Hepatocyte (in vitro differentiated cells): ENCODE results near the gene GLCE. TPM values are rescaled to one million over a fixed set of nuclear protein-coding genes. Genes with fewer than 3 reads are reported as not detected.

ENCODE experiments used
- DNase-seq: peaks from one replicate; pipeline ENCODE4 v3.0.0-alpha.2; 2016; ENCODE audit warnings: low spot score
- H2AFZ ChIP-seq: fragments of 200-600 bp; sonication (generic); 2 replicates; pipeline ENCODE4 v1.6.0; 2016; ENCODE audit warnings: antibody characterized with exemption, mild to moderate bottlenecking
- H3K27ac ChIP-seq: fragments of 200-600 bp; sonication (generic); 2 replicates; pipeline ENCODE4 v1.5.1; 2016; ENCODE audit warnings: mild to moderate bottlenecking
- H3K27me3 ChIP-seq: fragments of 200-600 bp; sonication (generic); 2 replicates; pipeline ENCODE4 v1.6.1; 2016
- H3K36me3 ChIP-seq: fragments of 200-600 bp; sonication (generic); replicated peaks from 2 replicates; pipeline ENCODE4 v1.5.1; 2016; ENCODE audit warnings: low read depth; ENCODE audit not compliant: insufficient read depth
- H3K4me1 ChIP-seq: fragments of 200-600 bp; sonication (generic); 2 replicates; pipeline ENCODE4 v1.5.1; 2016; ENCODE audit warnings: mild to moderate bottlenecking, moderate library complexity; ENCODE audit not compliant: insufficient read depth
- H3K4me2 ChIP-seq: fragments of 200-600 bp; sonication (generic); 2 replicates; pipeline ENCODE4 v1.6.0; 2016
- H3K4me3 ChIP-seq: fragments of 200-600 bp; sonication (generic); 2 replicates; pipeline ENCODE4 v1.5.1; 2016; ENCODE audit warnings: mild to moderate bottlenecking
- H3K79me2 ChIP-seq: fragments of 200-600 bp; sonication (generic); 2 replicates; pipeline ENCODE4 v1.6.0; 2017; ENCODE audit warnings: mild to moderate bottlenecking
- H3K9me2 ChIP-seq: fragments of 200-600 bp; sonication (generic); replicated peaks from 2 replicates; pipeline ENCODE4 v1.6.0; 2017; ENCODE audit warnings: mild to moderate bottlenecking; ENCODE audit not compliant: insufficient read depth
- H3K9me3 ChIP-seq: fragments of 200-600 bp; sonication (generic); 2 replicates; pipeline ENCODE4 v1.5.1; 2016; ENCODE audit warnings: low read depth, mild to moderate bottlenecking
- H4K20me1 ChIP-seq: fragments of 200-600 bp; sonication (generic); 2 replicates; pipeline ENCODE4 v1.6.0; 2016; ENCODE audit warnings: mild to moderate bottlenecking; ENCODE audit not compliant: insufficient read depth, poor library complexity, severe bottlenecking
- EZH2 ChIP-seq: fragments of 200-600 bp; sonication (generic); IDR thresholded peaks from 2 replicates; pipeline ENCODE4 v1.6.1; 2016; ENCODE audit warnings: antibody characterized with exemption, mild to moderate bottlenecking, borderline replicate concordance
- EZH2phosphoT487 ChIP-seq: fragments of 200-600 bp; sonication (generic); IDR thresholded peaks from one replicate; pipeline ENCODE4 v1.6.1; 2018; ENCODE audit warnings: antibody characterized with exemption, mild to moderate bottlenecking, low read depth, moderate library complexity; ENCODE audit not compliant: unreplicated experiment, severe bottlenecking
- WGBS: methylation state at CpG from one replicate; pipeline ENCODE4 v1.1.6; 2016; ENCODE audit warnings: low lambda C conversion rate; ENCODE audit errors: missing lambda C conversion rate; 5-methylcytosine and 5-hydroxymethylcytosine counted together
- polyA plus RNA-seq: library from polyadenylated mRNA; unstranded; fragments of >200 nt; fragmentation: Nextera tagmentation; extraction: Ambion mirVana; gene quantifications from 2 replicates; pipeline ENCODE4 v1.2.1, GENCODE V29; 2016
- total RNA-seq: library from RNA; depleted of rRNA; stranded (reverse); fragments of >200 nt; gene quantifications from 2 replicates; pipeline ENCODE4 v1.2.3, GENCODE V29; 2014
- TF ChIP-seq, protein P1 (sequence below): fragments of 200-600 bp; sonication (generic); IDR thresholded peaks from 2 replicates; pipeline ENCODE4 v1.5.1; 2016; ENCODE audit warnings: antibody characterized with exemption, mild to moderate bottlenecking; ENCODE audit not compliant: poor library complexity

The GLCE gene
- total and polyA plus RNA-seq, 2 experiments from 2014 or later = 14.4 to 37.9 TPM

DNA sequence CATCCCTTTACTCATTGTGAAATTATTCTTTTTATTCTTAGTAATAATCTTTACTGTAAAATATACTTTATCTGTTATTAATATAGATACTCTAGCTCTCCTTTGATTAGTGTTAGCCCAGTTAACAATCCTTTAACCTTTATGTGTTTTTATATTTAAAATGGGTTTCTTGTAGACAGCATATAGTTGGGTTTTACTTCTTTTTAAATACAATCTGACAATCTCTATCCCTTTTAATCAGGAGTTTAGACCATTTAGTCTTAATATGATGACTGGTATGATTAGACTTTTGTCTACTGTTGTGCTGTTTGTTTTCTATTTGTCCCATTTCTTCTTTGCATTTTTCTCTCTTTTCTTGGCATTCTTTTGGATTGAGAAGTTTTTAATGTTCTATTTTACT, 30.1 kb downstream of the GLCE start:
- no peaks in the 10 kb centered on the region for H3K36me3 ChIP-seq
- H3K79me2 ChIP-seq = peaks cover 57% of the 10 kb centered on the region

DNA sequence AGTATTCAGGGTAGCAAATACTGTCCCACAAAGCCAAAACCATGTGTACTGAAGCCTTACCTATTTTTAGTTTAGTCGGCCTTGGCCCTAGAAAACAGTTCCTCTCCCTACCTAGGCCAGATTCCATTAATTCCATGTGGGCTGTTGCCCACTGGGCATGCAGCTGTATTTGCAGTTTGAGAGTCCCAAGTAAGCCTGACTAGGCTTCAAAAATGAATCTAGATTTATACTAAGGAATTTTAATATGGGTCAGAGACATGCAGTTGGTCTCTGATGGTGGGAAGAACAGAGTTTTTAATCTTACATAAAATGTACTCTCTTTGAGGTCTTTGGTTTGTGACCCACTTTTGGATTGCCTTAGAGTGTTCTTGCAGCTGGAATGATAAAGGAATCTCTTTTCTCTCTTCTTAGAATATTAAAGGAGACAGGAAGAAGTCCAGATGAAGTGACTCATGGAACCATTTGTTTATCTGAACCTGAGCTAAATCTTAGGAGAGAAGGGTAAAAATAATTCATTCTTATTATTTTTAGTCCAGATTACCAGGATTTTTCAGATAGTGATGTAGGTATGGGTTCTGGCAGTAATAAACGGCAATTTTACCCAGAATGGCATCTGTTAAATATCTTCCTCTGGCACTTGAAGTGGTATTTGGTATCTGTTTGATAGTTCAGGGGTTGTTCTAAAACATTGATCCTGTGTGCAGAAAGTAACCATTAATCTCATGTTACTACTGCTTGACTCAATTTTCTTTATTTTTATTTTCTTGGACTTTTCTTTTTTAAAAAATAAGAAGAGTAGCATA, 33.8 kb downstream of the GLCE start:
- H3K4me2 ChIP-seq = no peak overlapping the region
- peaks cover 8% of the 10 kb centered on the region for H3K4me1 ChIP-seq
- TF ChIP-seq EZH2 (no peak), EZH2phosphoT487 (no peak)
- TF ChIP-seq, protein P1, sequence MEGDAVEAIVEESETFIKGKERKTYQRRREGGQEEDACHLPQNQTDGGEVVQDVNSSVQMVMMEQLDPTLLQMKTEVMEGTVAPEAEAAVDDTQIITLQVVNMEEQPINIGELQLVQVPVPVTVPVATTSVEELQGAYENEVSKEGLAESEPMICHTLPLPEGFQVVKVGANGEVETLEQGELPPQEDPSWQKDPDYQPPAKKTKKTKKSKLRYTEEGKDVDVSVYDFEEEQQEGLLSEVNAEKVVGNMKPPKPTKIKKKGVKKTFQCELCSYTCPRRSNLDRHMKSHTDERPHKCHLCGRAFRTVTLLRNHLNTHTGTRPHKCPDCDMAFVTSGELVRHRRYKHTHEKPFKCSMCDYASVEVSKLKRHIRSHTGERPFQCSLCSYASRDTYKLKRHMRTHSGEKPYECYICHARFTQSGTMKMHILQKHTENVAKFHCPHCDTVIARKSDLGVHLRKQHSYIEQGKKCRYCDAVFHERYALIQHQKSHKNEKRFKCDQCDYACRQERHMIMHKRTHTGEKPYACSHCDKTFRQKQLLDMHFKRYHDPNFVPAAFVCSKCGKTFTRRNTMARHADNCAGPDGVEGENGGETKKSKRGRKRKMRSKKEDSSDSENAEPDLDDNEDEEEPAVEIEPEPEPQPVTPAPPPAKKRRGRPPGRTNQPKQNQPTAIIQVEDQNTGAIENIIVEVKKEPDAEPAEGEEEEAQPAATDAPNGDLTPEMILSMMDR = no peak
- H3K4me3 ChIP-seq = no peak overlapping the region
- H3K27me3 ChIP-seq = no peaks in the 10 kb centered on the region
- H2AFZ ChIP-seq = no peak overlapping the region
- peaks cover 64% of the 10 kb centered on the region for H3K79me2 ChIP-seq
- no peaks in the 10 kb centered on the region for H3K9me2 ChIP-seq
- H3K36me3 ChIP-seq = no peaks in the 10 kb centered on the region
- 49% methylated on average over 2 of the region's 2 CpGs for WGBS
- H3K27ac ChIP-seq = peak overlapping the region; percentile 41
- no peak for DNase-seq
- no peaks in the 10 kb centered on the region for H3K9me3 ChIP-seq
- H4K20me1 ChIP-seq = no peaks in the 10 kb centered on the region

More for the DNA sequence above, 30.1 kb downstream of the GLCE start:
- Histone ChIP-seq H3K27me3 (no peaks in the 10 kb centered on the region), H4K20me1 (no peaks in the 10 kb centered on the region), H3K9me2 (no peaks in the 10 kb centered on the region), H3K27ac (no peak overlapping the region), H3K4me3 (no peak overlapping the region), H2AFZ (no peak overlapping the region), H3K9me3 (no peaks in the 10 kb centered on the region), H3K4me2 (no peak overlapping the region), H3K4me1 (peaks cover 8% of the 10 kb centered on the region)
- TF ChIP-seq EZH2phosphoT487 (no peak), EZH2 (no peak)
- TF ChIP-seq, protein P1 = no peak
- DNase-seq = no peak

DNA sequence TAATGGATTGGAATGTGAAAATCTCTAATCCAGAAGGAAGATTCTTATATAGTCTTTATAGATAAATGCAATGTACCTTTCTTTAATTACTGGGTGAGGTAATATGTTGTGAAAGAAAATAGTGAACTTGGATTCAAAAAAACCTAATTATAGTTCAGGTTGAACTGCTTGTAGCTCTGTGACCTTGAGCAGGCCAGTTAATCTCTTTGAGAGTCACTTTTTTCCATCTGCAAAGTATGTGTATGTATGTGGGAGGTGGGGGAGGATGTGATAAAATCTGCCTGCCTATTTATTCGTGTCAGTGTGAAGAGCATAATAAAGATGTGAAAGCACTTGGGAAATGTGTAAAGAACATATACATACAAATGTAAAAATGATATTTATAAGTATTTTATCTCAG, 34.4 kb downstream of the GLCE start:
- Histone ChIP-seq H3K4me2 (no peak overlapping the region), H3K27ac (peak overlapping the region; percentile 41), H3K9me2 (no peaks in the 10 kb centered on the region), H2AFZ (no peak overlapping the region), H3K9me3 (no peaks in the 10 kb centered on the region), H3K4me1 (peaks cover 8% of the 10 kb centered on the region), H3K27me3 (no peaks in the 10 kb centered on the region), H3K36me3 (no peaks in the 10 kb centered on the region), H4K20me1 (no peaks in the 10 kb centered on the region), H3K4me3 (no peak overlapping the region), H3K79me2 (peaks cover 58% of the 10 kb centered on the region)
- TF ChIP-seq EZH2phosphoT487 (no peak), EZH2 (no peak)
- TF ChIP-seq, protein P1 = no peak
- DNase-seq = peak; percentile 8
- WGBS = 16% methylated on average over 1 of the region's 1 CpG
